Fibroblast of lung (primary cell): ENCODE measurements around the gene HCRT.
"Not testable (repeated sequence)": the region's sequence is repeated elsewhere in the genome, so short reads cannot be mapped to it uniquely, and the experiment has no call there.

ENCODE experiments used
- EZH2 ChIP-seq: IDR thresholded peaks from 2 replicates; pipeline ENCODE4 v1.5.1; 2012; ENCODE audit warnings: low read length, control low read depth, mild to moderate bottlenecking; ENCODE audit errors: missing control alignments
- TF ChIP-seq, protein P1 (sequence below), 2 donors: IDR thresholded peaks in 1 of 2; conservative IDR thresholded peaks in 1 of 2; 1 replicate in 1 of 2; 2 replicates in 1 of 2; pipeline ENCODE4 v1.5.1; 2011 to 2012; ENCODE audit warnings: low read length in 2 of 2, control low read depth in 1 of 2, inconsistent platforms in 1 of 2, low read depth in 1 of 2, mild to moderate bottlenecking in 1 of 2

DNA sequence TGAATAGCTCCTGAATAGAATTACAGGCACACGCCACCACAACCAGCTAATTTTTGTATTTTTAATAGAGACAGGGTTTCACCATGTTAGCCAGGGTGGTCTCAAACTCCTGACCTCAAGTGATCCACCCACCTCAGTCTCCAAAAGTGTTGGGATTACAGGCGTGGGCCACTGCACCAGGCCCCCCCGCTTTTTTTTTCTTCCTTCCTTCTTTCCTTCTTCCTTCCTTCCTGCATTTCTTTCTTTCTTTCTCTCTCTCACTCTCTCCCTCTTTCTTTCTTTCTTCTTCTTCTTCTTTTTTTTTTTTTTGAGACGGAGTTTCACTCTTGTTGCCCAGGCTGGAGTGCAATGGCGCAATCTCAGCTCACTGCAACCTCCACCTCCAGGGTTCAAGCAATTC, 939 bp upstream of the HCRT start:
- TF ChIP-seq, protein P1, sequence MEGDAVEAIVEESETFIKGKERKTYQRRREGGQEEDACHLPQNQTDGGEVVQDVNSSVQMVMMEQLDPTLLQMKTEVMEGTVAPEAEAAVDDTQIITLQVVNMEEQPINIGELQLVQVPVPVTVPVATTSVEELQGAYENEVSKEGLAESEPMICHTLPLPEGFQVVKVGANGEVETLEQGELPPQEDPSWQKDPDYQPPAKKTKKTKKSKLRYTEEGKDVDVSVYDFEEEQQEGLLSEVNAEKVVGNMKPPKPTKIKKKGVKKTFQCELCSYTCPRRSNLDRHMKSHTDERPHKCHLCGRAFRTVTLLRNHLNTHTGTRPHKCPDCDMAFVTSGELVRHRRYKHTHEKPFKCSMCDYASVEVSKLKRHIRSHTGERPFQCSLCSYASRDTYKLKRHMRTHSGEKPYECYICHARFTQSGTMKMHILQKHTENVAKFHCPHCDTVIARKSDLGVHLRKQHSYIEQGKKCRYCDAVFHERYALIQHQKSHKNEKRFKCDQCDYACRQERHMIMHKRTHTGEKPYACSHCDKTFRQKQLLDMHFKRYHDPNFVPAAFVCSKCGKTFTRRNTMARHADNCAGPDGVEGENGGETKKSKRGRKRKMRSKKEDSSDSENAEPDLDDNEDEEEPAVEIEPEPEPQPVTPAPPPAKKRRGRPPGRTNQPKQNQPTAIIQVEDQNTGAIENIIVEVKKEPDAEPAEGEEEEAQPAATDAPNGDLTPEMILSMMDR (conservative IDR thresholded peaks at IDR 0.05 in 1 of 2, IDR thresholded peaks at IDR 0.05 in 1 of 2; ENCODE audit: low read depth in 1 of 2, low read length in 2 of 2) = not testable (repeated sequence)
- TF ChIP-seq EZH2 = not testable (repeated sequence)
